Skeletal muscle cell (primary cell): Measurements from ENCODE around the gene GBA3.

Experiments
- DNase-seq: peaks from one replicate; pipeline ENCODE4 v3.0.0-alpha.2; 2010; ENCODE audit warnings: low read depth
- H3K4me3 ChIP-seq: 2 replicates; pipeline ENCODE4 v1.5.1; 2011; ENCODE audit warnings: low read depth, mild to moderate bottlenecking, control low read depth, low read length, moderate library complexity

GBA3 gene

GRCh38 chr4:22692736-22693135 lies at the start of gene GBA3:
GBA3 (plus strand) TSS chr4:22692937.
- no peak within 1 kb of the TSS for H3K4me3 ChIP-seq
- no peak for DNase-seq

- H3K4me3 ChIP-seq, result no peak overlapping the region
- DNase-seq, result no peak
These were observed 48.8 kb upstream of the GBA3 start for GRCh38 chr4:22643952-22644351.

DNA sequence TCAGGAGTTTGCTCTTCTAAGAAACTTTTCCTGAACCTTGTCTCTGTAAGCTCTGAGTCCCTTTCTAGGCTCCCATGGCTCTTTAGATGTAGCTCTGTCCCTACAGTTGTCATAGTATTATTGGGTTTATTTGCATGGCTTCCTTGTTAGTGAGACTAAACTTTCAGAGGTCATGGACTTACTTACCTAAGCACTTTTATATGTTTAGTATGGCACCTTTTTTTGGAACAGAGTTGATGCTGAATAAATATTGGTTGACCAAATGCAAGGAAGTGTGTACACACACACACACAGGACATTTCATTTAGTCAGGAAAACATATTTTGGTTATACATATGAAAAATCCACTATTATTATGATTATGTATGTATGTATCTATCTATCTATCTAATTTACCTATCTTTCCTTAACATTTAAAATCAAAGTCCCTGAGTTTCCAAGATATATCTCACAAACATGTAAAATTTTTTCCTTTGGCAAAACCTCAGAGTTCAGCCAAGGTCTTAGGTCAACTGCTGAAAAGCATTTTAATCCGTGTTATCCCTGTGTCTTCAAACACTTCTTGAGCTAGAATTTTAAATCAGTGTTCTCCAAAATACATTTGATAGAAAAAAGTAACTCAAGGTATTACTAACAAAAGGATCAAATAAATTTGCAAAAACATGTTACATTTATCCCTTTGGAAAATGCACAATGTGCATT lies 47.1 kb upstream of the GBA3 start:
- H3K4me3 ChIP-seq, result no peak overlapping the region
- no peak for DNase-seq

DNA sequence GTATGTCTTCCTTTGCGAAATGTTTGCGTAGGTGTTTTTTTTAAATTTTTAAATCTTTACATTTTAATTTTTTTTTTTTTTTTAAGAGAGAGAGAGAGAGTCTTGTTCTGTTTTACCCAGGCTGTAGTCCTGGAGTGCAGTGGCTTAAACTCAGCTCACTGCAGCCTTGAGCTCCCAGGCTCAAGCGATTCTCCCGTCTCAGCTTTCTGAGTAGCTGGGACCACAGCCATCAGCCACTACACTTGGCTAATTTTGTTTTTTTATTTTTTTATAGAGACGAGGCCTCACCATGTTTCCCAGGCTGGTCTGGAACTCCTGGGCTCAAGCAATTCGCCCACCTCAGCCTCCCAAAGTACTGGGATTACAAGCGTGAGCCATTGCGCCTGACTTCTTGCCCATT lies 43.7 kb upstream of the GBA3 start:
- DNase-seq, result no peak

GRCh38 chr4:22650771-22651170 lies 42.0 kb upstream of the GBA3 start:
- no peak overlapping the region for H3K4me3 ChIP-seq
- no peak for DNase-seq

More for the DNA sequence above, 43.7 kb upstream of the GBA3 start:
- H3K4me3 ChIP-seq, result no peak overlapping the region

DNA sequence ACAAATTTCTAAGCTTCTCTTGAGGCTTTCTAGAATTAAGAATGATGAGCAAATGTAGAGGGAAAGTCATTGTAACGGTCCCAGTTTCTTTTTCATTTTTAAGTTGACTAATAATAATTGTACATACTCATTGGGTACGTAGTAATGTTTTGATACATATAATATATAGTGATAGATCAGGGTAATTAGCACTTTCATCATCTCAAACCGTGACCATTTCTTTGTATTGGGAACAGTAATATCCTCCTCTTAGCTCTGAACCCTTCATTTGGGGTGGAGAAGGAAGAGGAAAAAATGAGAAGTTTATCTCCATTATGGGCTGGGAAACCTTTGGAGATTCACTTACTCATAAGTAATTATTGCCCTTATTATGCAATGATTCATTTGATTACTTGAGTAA lies 39.0 kb upstream of the GBA3 start:
- no peak for DNase-seq
- no peak overlapping the region for H3K4me3 ChIP-seq

DNA sequence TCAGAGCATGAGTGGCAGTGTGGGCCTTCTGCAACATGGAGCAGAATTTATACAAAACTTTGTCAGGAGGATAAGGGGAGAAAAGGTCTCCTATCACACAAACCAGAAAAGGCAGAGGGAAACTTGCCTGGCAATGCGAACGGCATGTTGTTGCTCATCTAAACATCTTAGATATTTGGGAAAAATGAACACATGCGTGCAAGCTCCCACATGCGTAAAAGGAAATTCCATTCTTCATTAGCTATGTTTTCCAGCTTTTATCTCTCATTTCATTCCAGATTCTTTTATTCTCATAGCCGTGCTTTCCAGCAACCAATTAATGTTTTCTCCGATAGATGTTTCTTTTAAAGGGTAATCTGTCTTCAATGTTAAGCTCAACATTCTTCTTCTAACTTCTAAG lies 31.3 kb upstream of the GBA3 start:
- H3K4me3 ChIP-seq, result no peak overlapping the region
- no peak for DNase-seq

DNA sequence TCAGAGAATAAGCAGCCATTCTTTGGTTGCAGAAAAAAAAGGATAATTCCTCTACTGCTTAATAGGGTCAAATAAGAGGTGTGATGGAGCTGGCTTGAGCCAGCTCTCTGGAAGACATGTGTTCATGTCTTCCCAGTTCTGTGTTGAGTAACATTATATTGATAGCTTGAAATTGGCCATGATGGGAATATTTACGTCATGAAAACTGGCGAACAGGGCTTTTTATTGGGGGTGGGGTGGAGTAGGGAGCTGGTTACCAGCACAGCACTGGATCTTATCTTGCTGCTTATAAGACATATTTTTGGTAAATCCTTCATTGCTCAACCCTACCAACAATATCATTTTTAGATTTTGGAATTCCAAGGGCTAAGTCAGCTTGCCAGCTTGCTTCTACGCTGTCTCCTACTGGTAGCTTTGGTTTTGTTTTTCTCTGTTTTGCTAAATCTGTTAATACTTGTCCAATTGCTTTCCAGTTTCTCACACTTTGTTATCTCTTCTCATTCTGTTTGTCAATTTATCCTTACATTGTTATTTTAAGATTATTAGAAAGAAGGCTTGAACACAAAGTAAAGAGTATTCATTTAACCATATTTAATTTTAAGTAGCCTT lies 25.3 kb upstream of the GBA3 start:
- no peak for DNase-seq
- no peak overlapping the region for H3K4me3 ChIP-seq

DNA sequence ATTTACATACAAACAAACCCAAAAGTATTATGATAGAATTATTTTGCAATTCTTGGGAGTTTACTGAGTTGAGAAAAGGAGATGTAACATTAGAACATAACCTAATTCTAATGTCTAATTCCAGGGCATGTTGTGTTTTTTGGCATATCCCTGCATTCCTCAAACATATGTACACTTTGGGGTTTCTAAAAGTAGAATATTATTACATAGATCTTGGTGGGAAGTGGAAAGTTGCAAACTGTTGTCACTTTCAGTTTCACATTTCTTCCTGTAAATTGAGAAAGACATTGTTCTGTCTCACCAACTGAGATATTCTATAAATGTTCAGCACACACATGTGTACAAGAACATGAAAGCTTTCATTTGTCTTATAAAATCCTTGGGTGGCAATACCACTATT lies 24.4 kb upstream of the GBA3 start:
- H3K4me3 ChIP-seq, result no peak overlapping the region
- peak; percentile 16 for DNase-seq

DNA sequence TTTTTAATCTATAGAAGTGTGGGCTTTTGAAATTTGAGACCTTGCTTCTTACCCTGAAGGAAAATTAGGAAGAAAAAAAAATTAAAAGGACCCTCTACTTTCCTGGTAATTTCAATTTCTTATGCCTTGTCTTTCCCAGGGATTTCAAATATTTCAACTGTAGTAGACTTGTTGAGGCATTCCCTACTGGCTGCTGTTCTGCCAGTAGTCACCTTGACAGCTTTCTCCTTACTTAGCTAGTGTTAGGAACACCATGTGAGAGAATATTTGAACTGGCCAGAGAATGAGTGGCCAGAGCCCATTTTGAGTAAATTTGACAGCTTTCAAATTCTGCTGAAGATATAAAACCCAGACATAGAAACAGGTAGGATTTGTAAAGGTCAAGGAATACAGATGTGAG lies 24.0 kb upstream of the GBA3 start:
- no peak for DNase-seq
- H3K4me3 ChIP-seq, result no peak overlapping the region

DNA sequence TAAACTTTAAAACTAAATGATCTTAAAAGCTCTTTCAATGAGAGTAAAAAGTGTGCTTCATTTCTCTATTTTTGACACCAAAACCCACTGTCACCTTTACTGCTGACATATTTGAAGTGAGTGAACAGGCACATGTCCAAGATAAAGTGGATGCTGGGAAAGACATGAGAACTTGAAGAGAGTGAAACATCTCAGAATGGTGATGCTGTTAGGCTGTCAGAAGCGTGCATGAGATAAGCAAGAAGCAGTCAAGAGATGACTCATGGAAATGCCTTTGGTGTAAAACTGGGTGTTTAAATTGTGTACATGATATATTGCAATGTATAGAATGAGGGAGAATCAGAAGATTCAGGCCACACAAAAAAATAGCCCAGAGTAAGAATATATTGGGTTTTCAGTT lies 21.8 kb upstream of the GBA3 start:
- DNase-seq, result no peak
- no peak overlapping the region for H3K4me3 ChIP-seq

- no peak for DNase-seq
- no peak overlapping the region for H3K4me3 ChIP-seq
These were observed 20.2 kb upstream of the GBA3 start for GRCh38 chr4:22672519-22672918.

GRCh38 chr4:22672944-22673343 lies 19.8 kb upstream of the GBA3 start:
- no peak overlapping the region for H3K4me3 ChIP-seq
- DNase-seq, result no peak

GRCh38 chr4:22674700-22675099 lies 18.0 kb upstream of the GBA3 start:
- H3K4me3 ChIP-seq, result no peak overlapping the region

DNA sequence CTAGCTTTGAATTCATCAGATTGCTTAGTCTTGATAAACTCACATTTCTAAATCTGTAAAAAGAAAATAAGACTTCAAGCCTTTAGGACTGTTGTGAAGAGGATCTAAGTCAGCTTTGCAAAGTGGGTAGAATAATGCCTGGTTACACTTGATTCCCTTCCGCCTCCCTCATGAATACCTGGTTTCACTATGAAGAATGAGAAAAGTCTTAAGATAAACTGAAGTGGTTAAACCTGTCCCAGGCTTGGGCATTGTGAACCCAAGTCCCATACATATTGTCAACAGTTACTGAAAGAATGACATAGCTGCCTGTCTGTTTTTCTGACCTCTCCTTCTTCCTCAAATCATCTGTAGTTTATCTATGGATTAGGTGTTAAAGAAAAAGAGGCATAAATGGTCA lies 16.7 kb upstream of the GBA3 start:
- no peak for DNase-seq
- H3K4me3 ChIP-seq, result no peak overlapping the region

More at GRCh38 chr4:22674700-22675099, 18.0 kb upstream of the GBA3 start:
- no peak for DNase-seq

DNA sequence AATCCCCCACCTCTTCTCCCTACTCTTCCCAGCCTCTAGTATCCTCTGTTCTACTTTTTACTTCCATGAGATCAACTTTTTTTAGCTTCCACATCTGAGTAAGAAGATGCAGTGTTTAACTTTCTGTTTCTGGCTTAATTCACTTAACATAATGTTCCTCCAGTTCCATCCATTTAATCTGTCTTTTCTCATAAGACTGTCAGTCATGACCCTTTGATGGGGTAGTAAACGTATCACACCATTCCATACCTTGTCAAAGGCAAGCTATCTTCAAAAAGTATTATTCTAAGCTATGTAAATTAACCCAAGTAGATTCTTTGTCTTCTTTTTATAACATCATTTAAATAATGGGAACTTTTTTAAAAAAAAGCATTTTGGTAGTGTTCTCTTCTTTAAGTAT lies 15.0 kb upstream of the GBA3 start:
- no peak for DNase-seq
- H3K4me3 ChIP-seq, result no peak overlapping the region

DNA sequence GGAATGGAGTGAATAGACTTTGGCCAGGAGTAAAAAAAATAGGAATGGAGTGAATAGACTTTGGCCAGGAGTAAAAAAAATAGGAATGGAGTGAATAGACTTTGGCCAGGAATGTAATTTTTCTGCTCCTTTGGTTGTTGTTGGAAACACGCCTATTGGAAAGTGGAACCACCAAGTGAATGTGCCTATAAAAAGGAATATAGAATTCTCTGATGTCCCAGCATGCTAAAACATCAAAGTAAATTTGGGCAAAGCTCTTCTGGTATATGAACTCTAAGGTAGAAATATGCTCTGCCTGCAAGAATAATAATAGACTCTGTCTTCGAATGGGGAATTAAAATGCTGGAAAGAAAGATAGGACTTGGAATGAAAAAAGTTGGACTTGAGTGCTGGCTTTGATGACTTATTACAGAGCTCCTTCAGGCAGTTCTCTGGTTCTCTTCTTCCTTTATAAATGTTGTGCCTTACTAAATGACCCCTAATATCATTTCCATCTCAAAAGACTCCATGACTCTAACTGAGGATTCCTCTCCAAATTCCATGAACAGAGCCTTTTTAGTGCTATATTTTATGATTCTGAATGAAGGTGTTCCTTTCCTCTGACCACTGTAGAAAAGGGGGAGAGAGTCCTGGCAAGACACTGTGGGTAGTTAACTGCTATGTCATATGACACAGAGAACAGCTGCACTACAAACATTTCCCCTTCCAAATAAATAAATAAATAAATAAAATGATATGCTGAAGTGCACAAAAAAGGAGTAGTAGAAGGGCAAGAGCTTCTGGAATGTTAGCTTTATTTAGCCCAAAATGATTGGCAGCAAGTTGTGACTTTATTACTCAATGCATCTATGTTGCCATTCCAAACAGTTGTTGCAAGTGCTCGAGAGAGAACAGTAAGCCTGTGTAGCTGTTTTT lies 13.5 kb upstream of the GBA3 start:
- no peak overlapping the region for H3K4me3 ChIP-seq
- DNase-seq, result no peak

DNA sequence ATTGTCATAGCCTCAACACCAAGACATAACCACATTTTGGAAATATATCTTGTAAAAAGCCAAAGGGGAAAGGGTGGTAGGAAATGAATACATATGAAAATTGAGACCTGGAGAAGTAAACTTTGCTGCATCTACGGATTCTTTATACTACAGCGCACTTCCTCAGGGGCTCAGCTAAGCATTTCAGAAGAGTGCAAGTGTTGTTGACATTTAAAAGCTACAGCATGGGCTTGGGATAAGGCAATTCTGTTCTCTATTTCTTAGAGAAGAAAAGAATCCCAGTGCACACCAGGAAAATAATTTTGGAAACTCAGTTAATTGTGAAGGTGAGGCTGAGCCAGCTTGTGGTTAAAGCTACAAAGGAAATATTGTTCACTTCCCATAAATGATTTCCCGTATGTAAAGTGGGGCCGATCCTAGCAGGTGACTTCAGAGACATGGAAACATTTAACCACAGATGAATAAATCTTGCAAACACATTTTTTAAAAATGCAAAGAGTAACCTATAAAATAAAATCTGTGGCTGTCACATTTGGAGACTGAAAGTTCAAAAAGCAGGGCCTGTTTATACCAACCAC lies 12.6 kb upstream of the GBA3 start:
- H3K4me3 ChIP-seq, result no peak overlapping the region
- DNase-seq, result no peak

DNA sequence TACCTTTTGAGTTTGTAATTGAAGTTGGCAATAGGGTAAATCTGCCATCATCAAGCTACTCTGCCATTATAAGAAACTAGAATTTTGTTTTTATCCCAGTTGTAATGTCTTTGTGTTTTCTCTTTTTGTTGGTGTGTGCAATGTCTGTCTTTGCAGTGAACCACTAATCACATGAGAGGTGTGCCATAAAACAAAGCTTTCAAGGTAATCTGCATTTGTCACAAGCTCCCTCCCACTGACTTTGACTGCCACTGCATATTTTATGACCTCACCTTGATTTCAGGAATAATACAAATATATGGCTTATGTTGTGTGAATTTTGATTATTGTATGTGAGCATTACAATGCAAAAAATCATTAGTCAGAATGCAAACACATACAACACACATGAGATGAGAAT lies 9.0 kb upstream of the GBA3 start:
- H3K4me3 ChIP-seq, result no peak overlapping the region
- no peak for DNase-seq

GRCh38 chr4:22686141-22686540 lies 6.6 kb upstream of the GBA3 start:
- no peak overlapping the region for H3K4me3 ChIP-seq
- no peak for DNase-seq
